Measurements from ENCODE around the gene AGFG1.

AGFG1 gene

DNA sequence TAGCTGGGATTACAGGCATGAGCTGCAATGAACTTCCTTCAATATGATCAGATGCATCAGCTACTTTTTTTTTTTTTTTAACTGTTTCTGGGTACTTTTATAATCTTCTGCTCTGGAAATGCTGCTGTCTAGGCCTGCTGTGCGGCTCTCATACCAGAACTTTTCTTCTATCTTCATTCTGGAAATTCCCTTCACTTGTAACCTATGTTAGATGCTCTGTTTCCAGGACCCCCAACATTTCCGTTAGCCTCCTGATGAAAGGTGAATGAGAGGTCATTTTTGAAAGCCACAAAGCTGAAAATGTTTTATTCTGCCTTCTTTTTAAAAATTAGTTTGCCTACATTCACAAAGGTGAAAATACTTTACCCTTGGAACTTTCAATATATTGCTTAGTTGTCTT lies 8.6 kb downstream of the AGFG1 start:
- TF ChIP-seq CTCF (conservative IDR thresholded peaks at IDR 0.05; ENCODE audit: low read depth, low read length): no peak
- H3K4me3 ChIP-seq (ENCODE audit: low read length): no peak overlapping the region
- DNase-seq (ENCODE audit: low read depth): no peak

DNA sequence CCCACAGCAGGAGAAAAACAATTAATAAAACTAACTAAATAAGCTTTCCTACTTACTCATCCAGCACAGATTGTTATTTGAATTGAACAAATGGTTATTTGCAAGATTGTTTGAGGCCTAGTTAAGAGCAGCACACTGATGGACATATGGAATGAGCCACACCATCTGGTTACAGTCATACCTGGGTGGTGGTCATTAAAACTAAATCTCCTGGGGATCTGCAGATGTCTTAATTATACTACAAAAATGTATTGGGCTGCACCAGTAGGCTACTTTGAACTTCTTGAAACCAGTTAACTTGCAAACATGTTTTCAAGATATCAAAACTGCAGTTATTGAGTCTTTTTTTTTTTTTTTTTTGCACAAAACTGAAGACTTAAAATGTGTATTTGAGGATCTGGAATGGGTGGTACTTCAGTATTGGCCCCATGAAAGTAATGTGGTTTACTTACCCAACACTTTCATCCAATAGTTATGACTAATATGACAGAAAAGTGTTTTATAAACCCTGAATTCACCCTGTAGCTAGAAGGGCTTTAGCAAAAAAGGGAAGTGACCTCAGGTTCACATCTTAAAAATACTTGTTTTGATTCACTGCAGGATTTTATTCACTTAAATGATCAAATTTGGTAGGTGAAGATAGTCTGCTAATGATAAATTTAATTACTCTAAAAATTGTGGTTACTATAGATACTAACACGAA lies 10.8 kb downstream of the AGFG1 start:
- no peak overlapping the region for H3K4me3 ChIP-seq (ENCODE audit: low read length)
- TF ChIP-seq CTCF (conservative IDR thresholded peaks at IDR 0.05; ENCODE audit: low read depth, low read length): no peak
- no peak for DNase-seq (ENCODE audit: low read depth)

DNA sequence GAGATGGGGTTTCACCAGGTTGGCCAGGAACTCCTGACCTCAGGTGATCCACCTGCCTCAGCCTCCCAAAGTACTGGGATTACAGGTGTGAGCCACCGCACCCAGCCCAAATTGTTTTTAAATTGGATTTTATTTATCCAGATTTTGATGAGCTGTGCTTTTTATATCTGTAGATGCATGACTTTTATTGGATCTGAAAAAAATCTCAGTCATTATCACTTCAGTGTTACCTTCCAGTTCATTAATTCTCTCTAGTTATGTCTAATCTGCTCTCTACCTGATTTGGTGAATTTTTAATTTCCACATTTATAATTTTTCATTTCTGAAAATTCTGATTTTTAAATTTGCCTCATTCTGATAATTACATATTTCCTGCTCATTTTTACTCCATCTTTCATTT lies 13.5 kb downstream of the AGFG1 start:
- no peak for DNase-seq (ENCODE audit: low read depth)
- TF ChIP-seq CTCF (conservative IDR thresholded peaks at IDR 0.05; ENCODE audit: low read depth, low read length): no peak
- no peak overlapping the region for H3K4me3 ChIP-seq (ENCODE audit: low read length)

- DNase-seq (ENCODE audit: low read depth): no peak
- TF ChIP-seq CTCF (conservative IDR thresholded peaks at IDR 0.05; ENCODE audit: low read depth, low read length): no peak
- no peak overlapping the region for H3K4me3 ChIP-seq (ENCODE audit: low read length)
Measured at GRCh38 chr2:227486688-227487087, 14.7 kb downstream of the AGFG1 start.

DNA sequence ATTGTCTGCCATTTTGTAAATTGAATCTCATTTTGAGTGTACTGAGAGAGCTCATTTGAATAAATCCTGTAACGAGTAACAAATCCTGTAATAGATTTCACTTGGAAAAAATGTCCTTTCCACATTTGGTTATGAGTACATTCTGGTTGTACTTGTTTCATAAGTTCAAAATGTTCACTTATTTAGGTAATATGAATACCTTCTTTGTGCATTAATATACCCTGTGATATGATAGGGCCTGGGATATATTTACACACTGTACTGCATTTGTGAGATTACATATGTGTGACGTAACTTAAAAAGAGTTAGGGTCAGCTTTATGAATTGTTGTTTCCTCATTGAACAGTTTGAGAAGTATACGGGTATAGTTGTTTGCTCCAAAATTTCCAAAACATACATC lies 16.1 kb downstream of the AGFG1 start:
- DNase-seq (ENCODE audit: low read depth): no peak
- TF ChIP-seq CTCF (conservative IDR thresholded peaks at IDR 0.05; ENCODE audit: low read depth, low read length): no peak
- H3K4me3 ChIP-seq (ENCODE audit: low read length): no peak overlapping the region

- H3K4me3 ChIP-seq (ENCODE audit: low read length): no peak overlapping the region
- no peak for DNase-seq (ENCODE audit: low read depth)
- TF ChIP-seq CTCF (conservative IDR thresholded peaks at IDR 0.05; ENCODE audit: low read depth, low read length): no peak
Measured at GRCh38 chr2:227491386-227491785, 19.4 kb downstream of the AGFG1 start.

DNA sequence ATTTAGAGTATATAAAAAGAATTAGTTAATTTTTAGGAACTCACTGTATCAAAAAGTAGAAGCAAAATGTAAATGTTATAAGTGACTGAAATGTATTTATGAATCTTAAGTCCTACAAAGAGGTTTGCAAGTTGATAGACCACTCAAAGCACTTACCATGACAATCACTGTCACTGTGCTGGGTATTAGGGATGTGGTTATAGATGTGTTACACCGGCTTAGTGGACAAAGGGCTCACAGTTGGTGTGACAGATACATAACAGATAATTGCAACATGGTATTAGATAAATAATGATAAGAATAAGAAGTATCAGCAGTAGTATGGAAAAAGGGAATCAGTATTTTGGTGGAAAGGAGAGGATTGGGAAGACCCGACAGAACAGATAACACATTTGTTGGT lies 21.6 kb downstream of the AGFG1 start:
- no peak overlapping the region for H3K4me3 ChIP-seq (ENCODE audit: low read length)
- TF ChIP-seq CTCF (conservative IDR thresholded peaks at IDR 0.05; ENCODE audit: low read depth, low read length): no peak
- DNase-seq (ENCODE audit: low read depth): no peak

All from retinal pigment epithelial cell (primary cell).